Measurements from ENCODE around the gene STXBP1. TPM values are rescaled to one million over a fixed set of nuclear protein-coding genes. Genes with fewer than 3 reads are reported as not detected.

Gene STXBP1
- total RNA-seq, 1 donor from 2014 or later = 53.1 TPM

- no peak for DNase-seq (ENCODE audit: extremely low read depth, low read depth, low spot score)
Measured at GRCh38 chr9:127686461-127687393, 74.7 kb downstream of the STXBP1 start.

DNA sequence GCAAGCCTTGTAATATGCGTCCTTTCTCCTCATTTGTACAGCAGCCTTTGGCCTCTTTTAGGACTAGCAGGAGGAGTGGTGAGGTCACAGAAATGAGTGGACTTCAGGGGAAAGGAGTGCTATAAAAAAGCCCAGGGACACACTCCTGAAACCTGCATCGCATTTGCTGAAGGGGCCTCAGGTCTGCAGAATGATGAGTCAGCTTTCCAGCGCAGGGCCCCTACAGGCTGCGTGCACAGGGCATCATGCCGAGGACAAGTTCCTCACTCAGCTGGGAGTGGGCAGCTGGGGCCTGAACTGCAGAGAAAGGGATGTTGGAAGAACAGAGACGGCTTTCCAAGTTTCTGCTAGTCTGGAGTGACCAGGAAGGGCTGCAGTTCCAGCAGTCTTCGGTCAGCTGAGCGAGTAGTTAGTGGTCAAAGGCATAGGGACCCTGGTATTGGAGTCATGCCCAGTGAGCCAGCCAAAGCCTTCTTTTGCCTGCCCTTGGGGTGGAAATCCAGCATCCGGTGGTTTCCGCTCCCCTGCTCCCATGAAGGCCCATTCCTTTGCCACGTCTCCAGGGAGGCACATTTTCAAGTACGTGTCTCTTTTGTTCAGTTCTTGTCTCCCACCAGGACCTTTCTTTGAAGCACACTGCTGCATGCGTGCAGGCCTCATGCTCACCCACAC is 77.4 kb downstream of the STXBP1 start:
- no peak for DNase-seq (ENCODE audit: extremely low read depth, low read depth, low spot score)

GRCh38 chr9:127690735-127691134 is 78.7 kb downstream of the STXBP1 start:
- no peak for DNase-seq (ENCODE audit: extremely low read depth, low read depth, low spot score)

- DNase-seq (ENCODE audit: extremely low read depth, low read depth, low spot score) = no peak
Measured at GRCh38 chr9:127692071-127692470, 80.0 kb downstream of the STXBP1 start.

- DNase-seq (ENCODE audit: extremely low read depth, low read depth, low spot score) = no peak
Measured at GRCh38 chr9:127693143-127693542, 81.1 kb downstream of the STXBP1 start.

DNA sequence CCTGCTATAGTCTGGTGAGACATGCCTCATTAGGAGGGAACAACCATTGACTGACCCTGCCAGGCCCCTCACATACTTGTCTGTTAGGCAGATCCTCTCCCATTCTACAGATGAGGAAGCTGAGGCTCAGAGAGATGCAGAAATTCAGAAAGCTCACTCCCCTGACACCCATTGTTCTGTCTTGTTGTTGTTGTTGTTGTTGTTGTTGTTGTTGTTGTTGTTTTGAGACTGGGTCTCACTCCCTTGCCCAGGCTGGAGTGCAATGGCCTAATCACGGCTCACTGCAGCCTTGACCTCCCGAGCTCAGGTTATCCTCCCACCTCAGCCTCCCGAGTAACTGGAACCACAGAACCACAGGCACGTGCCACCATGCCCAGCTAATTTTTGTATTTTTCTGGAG is 81.6 kb downstream of the STXBP1 start:
- no peak for DNase-seq (ENCODE audit: extremely low read depth, low read depth, low spot score)

- DNase-seq (ENCODE audit: extremely low read depth, low read depth, low spot score) = no peak
Measured at GRCh38 chr9:127694890-127695720, 83.0 kb downstream of the STXBP1 start.

DNA sequence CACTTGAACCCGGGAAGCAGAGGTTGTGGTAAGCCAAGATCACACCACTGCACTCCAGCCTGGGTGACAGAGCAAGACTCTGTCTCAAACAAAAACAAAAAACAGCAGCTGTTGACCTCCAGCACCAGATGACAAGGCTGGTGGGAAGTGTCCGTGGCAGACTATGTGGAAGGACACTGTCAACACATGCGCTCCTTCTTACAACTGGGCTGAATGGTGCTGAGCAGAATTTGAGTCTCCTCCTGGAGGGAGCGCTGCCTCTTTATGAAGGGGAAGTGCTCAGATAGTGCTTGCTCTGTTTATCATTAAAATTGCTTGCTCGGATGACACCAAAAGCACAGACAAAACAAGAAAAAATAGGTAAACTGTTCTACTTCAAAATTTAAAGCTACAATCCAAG is 85.5 kb downstream of the STXBP1 start:
- DNase-seq (ENCODE audit: extremely low read depth, low read depth, low spot score) = no peak

GRCh38 chr9:127698386-127698785 is 86.3 kb downstream of the STXBP1 start:
- DNase-seq (ENCODE audit: extremely low read depth, low read depth, low spot score) = no peak

DNA sequence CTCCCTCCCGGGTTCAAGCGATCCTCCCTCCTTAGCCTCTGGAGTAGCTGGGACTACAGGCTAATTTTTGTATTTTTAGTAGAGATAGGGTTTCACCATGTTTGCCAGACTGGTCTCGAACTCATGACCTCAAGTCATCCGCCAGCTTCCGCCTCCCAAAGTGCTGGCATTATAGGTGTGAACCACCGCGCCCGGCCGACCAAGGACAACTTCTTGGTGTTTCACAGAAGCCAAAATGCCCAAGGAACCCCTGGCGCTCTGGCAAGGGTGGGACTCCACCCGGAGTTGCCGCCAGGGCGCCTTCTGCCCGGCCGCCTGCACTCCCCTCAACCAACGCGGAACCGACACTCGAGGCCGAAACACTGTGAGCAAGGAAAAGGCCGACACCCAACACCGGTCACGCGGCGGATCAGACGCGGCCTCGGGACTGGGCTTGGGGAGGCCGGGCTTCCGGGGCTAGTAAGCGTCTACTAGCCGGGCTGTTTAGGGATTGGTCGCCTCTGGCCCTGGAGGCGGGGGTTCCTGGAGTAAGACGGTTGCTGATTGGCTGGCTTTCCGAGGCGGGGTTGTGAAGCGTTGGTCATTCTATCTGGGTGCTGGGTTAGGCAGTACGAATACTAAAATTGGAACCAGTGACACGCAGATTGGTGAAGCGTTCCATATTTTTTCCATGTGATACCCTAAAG is 87.1 kb downstream of the STXBP1 start:
- DNase-seq (ENCODE audit: extremely low read depth, low read depth, low spot score) = peak; percentile 70

DNA sequence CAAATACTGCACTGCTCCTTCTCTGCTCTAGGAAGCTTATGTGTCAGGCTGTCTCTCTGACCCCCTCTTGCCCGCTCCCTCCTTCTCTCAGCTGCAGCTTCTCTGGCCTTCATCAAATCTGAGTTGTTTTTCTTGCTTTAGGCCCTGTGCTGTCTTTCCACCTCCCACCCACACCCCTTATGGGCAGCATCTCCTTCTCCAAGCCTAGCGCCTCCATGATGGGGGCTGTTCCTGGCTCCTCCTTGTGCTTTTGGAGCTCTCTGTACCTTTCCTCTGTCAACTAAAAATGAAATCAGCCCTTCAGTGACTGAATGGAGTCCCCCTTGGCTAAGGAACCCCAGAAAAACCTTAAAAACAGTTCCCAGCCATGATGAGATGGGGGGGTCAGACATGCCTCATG is 88.1 kb downstream of the STXBP1 start:
- no peak for DNase-seq (ENCODE audit: extremely low read depth, low read depth, low spot score)

DNA sequence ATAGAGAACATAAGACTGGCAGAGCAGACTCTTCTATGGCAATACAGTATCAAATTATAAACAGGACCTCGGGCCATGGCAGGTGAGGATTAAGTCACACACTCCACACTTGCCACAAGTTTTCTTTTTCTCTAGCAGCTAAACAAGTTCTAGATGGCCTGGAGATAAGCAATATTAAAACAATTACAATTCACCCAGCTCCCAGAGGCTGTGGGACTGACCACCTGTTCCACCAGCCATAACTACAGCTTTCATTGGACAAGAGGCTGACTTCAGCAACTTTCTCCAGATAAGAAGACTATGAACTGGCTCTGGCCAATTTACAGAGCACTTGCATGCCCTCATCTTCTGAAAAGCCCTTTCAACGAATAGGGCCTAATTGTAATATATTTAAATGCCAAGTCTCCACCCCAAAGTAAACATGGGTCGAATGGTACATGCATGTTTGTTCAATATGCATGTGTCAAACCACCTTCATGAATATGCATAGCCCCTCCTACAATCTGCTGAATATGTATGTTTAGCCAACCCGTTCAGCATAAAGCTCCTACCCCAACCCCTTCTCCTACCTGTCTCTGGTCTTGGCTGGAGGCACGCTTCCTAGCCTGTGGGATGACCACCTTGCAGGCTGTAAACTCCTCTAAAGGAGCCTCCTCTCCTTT is 88.6 kb downstream of the STXBP1 start:
- no peak for DNase-seq (ENCODE audit: extremely low read depth, low read depth, low spot score)

- no peak for DNase-seq (ENCODE audit: extremely low read depth, low read depth, low spot score)
Measured at GRCh38 chr9:127703289-127703946, 91.3 kb downstream of the STXBP1 start.

- DNase-seq (ENCODE audit: extremely low read depth, low read depth, low spot score) = no peak
Measured at GRCh38 chr9:127705577-127706379, 93.7 kb downstream of the STXBP1 start.

- DNase-seq (ENCODE audit: extremely low read depth, low read depth, low spot score) = no peak
Measured at GRCh38 chr9:127706836-127707241, 94.8 kb downstream of the STXBP1 start, which contains the start of gene CFAP157. TSS of gene CFAP157 (plus strand) at chr9:127706988. CDS start at chr9:127707032, 44 bp downstream.

GRCh38 chr9:127707766-127708165 is 95.7 kb downstream of the STXBP1 start:
- DNase-seq (ENCODE audit: extremely low read depth, low read depth, low spot score) = no peak

GRCh38 chr9:127708952-127709587 is 97.0 kb downstream of the STXBP1 start:
- no peak for DNase-seq (ENCODE audit: extremely low read depth, low read depth, low spot score)

DNA sequence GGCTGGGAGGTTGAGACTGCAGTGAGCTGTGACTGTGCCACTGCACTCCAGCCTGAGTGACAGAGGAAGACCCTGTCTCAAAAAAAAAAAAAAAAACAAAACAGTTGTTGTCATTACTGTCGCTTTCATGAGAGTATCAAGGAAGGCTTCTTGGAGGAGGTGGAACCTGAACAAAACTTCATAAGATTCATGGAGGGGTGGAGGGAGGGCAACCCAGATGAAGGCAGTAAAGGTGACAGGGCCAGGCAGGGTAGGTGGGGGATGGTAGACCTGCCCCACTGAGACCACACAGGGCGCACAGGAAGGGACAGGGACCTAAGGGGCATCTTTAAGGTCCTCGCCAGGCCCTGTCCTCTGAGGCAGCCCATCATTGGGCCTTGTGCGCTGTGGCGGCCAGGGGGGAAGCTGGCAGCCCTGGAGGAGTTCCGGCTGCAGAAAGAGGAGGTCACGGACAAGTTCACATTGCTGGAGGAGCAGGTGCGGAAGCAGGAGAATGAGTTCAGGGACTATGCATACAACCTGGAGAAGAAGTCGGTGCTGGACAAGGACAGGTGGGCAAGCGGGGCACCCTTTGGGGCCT is 98.2 kb downstream of the STXBP1 start:
- DNase-seq (ENCODE audit: extremely low read depth, low read depth, low spot score) = no peak

Measured in glomerular endothelial cell (primary cell).